Mammary epithelial cell (primary cell): ENCODE results near the gene IGHMBP2.

ENCODE experiments used
- CTCF ChIP-seq, 2 donors: IDR thresholded peaks in 1 of 2; conservative IDR thresholded peaks in 1 of 2; 2 replicates each; pipeline ENCODE4 v1.5.1; 2011 to 2012; ENCODE audit warnings: inconsistent platforms in 2 of 2, low read length in 2 of 2, mild to moderate bottlenecking in 2 of 2, control low read depth in 1 of 2, low read depth in 1 of 2; ENCODE audit not compliant: insufficient read depth in 1 of 2; ENCODE audit errors: extremely low read depth in 1 of 2
- EZH2 ChIP-seq: IDR thresholded peaks from 2 replicates; pipeline ENCODE4 v1.6.1; 2012; ENCODE audit warnings: low read length, inconsistent platforms, borderline replicate concordance

- no peak for TF ChIP-seq CTCF (conservative IDR thresholded peaks at IDR 0.05 in 1 of 2, IDR thresholded peaks at IDR 0.05 in 1 of 2; ENCODE audit: extremely low read depth in 1 of 2, insufficient read depth in 1 of 2, low read depth in 1 of 2, low read length in 2 of 2)
- no peak for TF ChIP-seq EZH2
These were observed 46.6 kb upstream of the IGHMBP2 start for GRCh38 chr11:68857037-68857586.
